Gastroesophageal sphincter (tissue), 4 donors: ENCODE measurements around the gene RERG. TPM values are rescaled to one million over a fixed set of nuclear protein-coding genes. Genes with fewer than 3 reads are reported as not detected.

Source experiments
- ATAC-seq: fragments of 150-250 bp; one replicate; pipeline ENCODE4 v1.9.1; 2016; ENCODE audit warnings: mild to moderate bottlenecking, moderate library complexity
- H3K27ac ChIP-seq, 4 donors: fragments of 200-600 bp; sonication (generic) in 3 of 4; 1 replicate in 3 of 4; 2 replicates in 1 of 4; pipeline ENCODE4 v1.5.1; 2016 to 2019
- H3K27me3 ChIP-seq: fragments of 200-600 bp; sonication (generic); one replicate; pipeline ENCODE4 v1.5.1; 2019
- H3K36me3 ChIP-seq, 2 donors: fragments of 200-600 bp; sonication (generic); one replicate each; pipeline ENCODE4 v1.5.1; 2019; ENCODE audit warnings: control low read depth in 1 of 2
- H3K4me1 ChIP-seq, 3 donors: fragments of 200-600 bp; sonication (generic); 1 replicate in 2 of 3; 2 replicates in 1 of 3; pipeline ENCODE4 v1.5.1; 2016 to 2019; ENCODE audit warnings: control low read depth in 2 of 3
- H3K4me3 ChIP-seq, 2 donors: fragments of 200-600 bp; sonication (generic); one replicate each; pipeline ENCODE4 v1.5.1; 2019; ENCODE audit warnings: mild to moderate bottlenecking in 1 of 2, moderate library complexity in 1 of 2
- H3K9me3 ChIP-seq, 3 donors: fragments of 200-600 bp; sonication (generic); one replicate each; pipeline ENCODE4 v1.5.1; 2017 to 2019; ENCODE audit warnings: control low read depth in 2 of 3
- CTCF ChIP-seq, 4 experiments: fragments of 200-600 bp in 2 of 4; fragments of 450-650 bp in 2 of 4; sonication (generic) in 1 of 4; IDR thresholded peaks; one replicate each; pipeline ENCODE4 v1.5.1; 2017 to 2019; ENCODE audit warnings: antibody characterized with exemption in 4 of 4, mild to moderate bottlenecking in 2 of 4, moderate library complexity in 2 of 4
- EP300 ChIP-seq: sonication (generic); formaldehyde crosslinking; IDR thresholded peaks from one replicate; pipeline ENCODE4 v1.6.1; 2017; ENCODE audit warnings: antibody characterized with exemption, mild to moderate bottlenecking
- POLR2A ChIP-seq, 2 donors: fragments of 450-650 bp; IDR thresholded peaks; one replicate each; pipeline ENCODE4 v1.6.1; 2017; ENCODE audit warnings: antibody characterized with exemption in 2 of 2, mild to moderate bottlenecking in 2 of 2, moderate library complexity in 1 of 2
- POLR2AphosphoS5 ChIP-seq: sonication (generic); formaldehyde crosslinking; IDR thresholded peaks from one replicate; pipeline ENCODE4 v1.6.1; 2017; ENCODE audit warnings: antibody characterized with exemption
- WGBS, 2 donors: methylation state at CpG; one replicate each; pipeline ENCODE4 v1.1.5; 2018; ENCODE audit warnings: low coverage in 1 of 2; 5-methylcytosine and 5-hydroxymethylcytosine counted together
- total RNA-seq, 4 donors: library from RNA; depleted of rRNA; stranded (reverse); fragments of >200 nt; gene quantifications; one replicate each; pipeline ENCODE4 v1.1.0, GENCODE V29; 2016

RERG gene
- total RNA-seq, 4 donors from 2014 or later, result 13.6 to 32.0 (median 19.8) TPM

GRCh38 chr12:15168026-15168678, 53.1 kb downstream of the RERG start:
- Histone ChIP-seq H3K4me1 (peaks cover 0 to 50% (median 7%) of the 10 kb centered on the region in 3 donors), H3K36me3 (no peaks in the 10 kb centered on the region), H3K4me3 (no peak overlapping the region), H3K27me3 (no peaks in the 10 kb centered on the region), H3K27ac (peak overlapping the region in 2 of 4 donors; percentile 11 to 17), H3K9me3 (no peaks in the 10 kb centered on the region)
- no peak for ATAC-seq
- TF ChIP-seq EP300, result no peak
- TF ChIP-seq POLR2A (IDR thresholded peaks at IDR 0.05), result no peak
- TF ChIP-seq POLR2AphosphoS5, result no peak
- TF ChIP-seq CTCF (IDR thresholded peaks at IDR 0.05), result no peak
- 44 to 84% methylated on average over 2 to 4 of the region's 5 CpGs for WGBS, 2 donors

- TF ChIP-seq CTCF (IDR thresholded peaks at IDR 0.05) (no peak), POLR2A (IDR thresholded peaks at IDR 0.05) (no peak), POLR2AphosphoS5 (peak; percentile 81), EP300 (no peak)
- Histone ChIP-seq H3K9me3 (no peaks in the 10 kb centered on the region), H3K4me3 (no peak overlapping the region), H3K27ac (peak overlapping the region; percentile 72 to 82 (median 74)), H3K27me3 (no peaks in the 10 kb centered on the region), H3K4me1 (peaks cover 0 to 53% (median 7%) of the 10 kb centered on the region in 3 donors), H3K36me3 (no peaks in the 10 kb centered on the region)
- 10 to 28% methylated on average over 6 of the region's 6 CpGs for WGBS, 2 donors
- ATAC-seq, result peak; percentile 79
Measured at GRCh38 chr12:15165012-15165659, 56.1 kb downstream of the RERG start.

GRCh38 chr12:15163030-15163976, 57.9 kb downstream of the RERG start:
- H3K36me3 ChIP-seq, result no peaks in the 10 kb centered on the region
- no peak overlapping the region for H3K4me3 ChIP-seq
- no peaks in the 10 kb centered on the region for H3K9me3 ChIP-seq
- H3K27ac ChIP-seq, result peak overlapping the region; percentile 72 to 82 (median 74)
- H3K27me3 ChIP-seq, result no peaks in the 10 kb centered on the region
- no peak for ATAC-seq
- TF ChIP-seq POLR2A (IDR thresholded peaks at IDR 0.05) (no peak), POLR2AphosphoS5 (no peak), CTCF (IDR thresholded peaks at IDR 0.05) (no peak), EP300 (no peak)
- 68 to 75% methylated on average over 10 of the region's 11 CpGs for WGBS, 2 donors
- peaks cover 0 to 46% (median 7%) of the 10 kb centered on the region in 3 donors for H3K4me1 ChIP-seq

GRCh38 chr12:15158083-15158482, 63.1 kb downstream of the RERG start:
- Histone ChIP-seq H3K4me1 (peaks cover 0 to 31% (median 14%) of the 10 kb centered on the region in 3 donors), H3K27me3 (no peaks in the 10 kb centered on the region), H3K36me3 (no peaks in the 10 kb centered on the region), H3K4me3 (no peak overlapping the region), H3K9me3 (no peaks in the 10 kb centered on the region), H3K27ac (peak overlapping the region in 1 of 4 donors; percentile 33)
- TF ChIP-seq POLR2AphosphoS5, result no peak
- no peak for TF ChIP-seq EP300
- TF ChIP-seq CTCF (IDR thresholded peaks at IDR 0.05), result no peak
- TF ChIP-seq POLR2A (IDR thresholded peaks at IDR 0.05), result no peak
- 57 to 76% methylated on average over 3 of the region's 3 CpGs for WGBS, 2 donors
- no peak for ATAC-seq
